ENCODE data around the gene ATOSB.

The ATOSB gene

GRCh38 chr9:35097573-35097972 is 18.1 kb downstream of the ATOSB start:
- Histone ChIP-seq H3K27ac (ENCODE audit: low read length) (no peak overlapping the region), H3K4me3 (ENCODE audit: low read depth in 1 of 2, low read length in 2 of 2) (no peak overlapping the region), H3K36me3 (ENCODE audit: insufficient read depth, low read length) (peaks cover 42% of the 10 kb centered on the region), H3K27me3 (ENCODE audit: insufficient read depth, low read length, poor library complexity) (no peaks in the 10 kb centered on the region), H3K4me1 (ENCODE audit: insufficient read depth, low read length) (peaks cover 37% of the 10 kb centered on the region), H3K4me2 (ENCODE audit: insufficient read depth, low read length) (no peak overlapping the region), H2AFZ (ENCODE audit: low read depth, low read length) (no peak overlapping the region), H3K79me2 (ENCODE audit: insufficient read depth, low read length) (peaks cover 31% of the 10 kb centered on the region), H3K9me3 (ENCODE audit: insufficient read depth, low read length, severe bottlenecking) (no peaks in the 10 kb centered on the region), H4K20me1 (ENCODE audit: insufficient read depth, low read length) (no peaks in the 10 kb centered on the region), H3K9ac (ENCODE audit: low read depth, low read length) (no peak overlapping the region)
- DNase-seq (no peak), ATAC-seq (ENCODE audit: insufficient read depth, low read depth) (no peak)
- no peak for TF ChIP-seq EZH2 (IDR thresholded peaks at IDR 0.05; ENCODE audit: borderline replicate concordance, low read depth, low read length, severe bottlenecking)
- TF ChIP-seq CTCF (IDR thresholded peaks at IDR 0.05; ENCODE audit: borderline replicate concordance, extremely low read depth, low read length, poor library complexity, severe bottlenecking): no peak

- peak within 1 kb of the TSS; percentile 96 for H2AFZ ChIP-seq (ENCODE audit: low read depth, low read length)
Observed at GRCh38 chr9:35096035-35096849, 19.4 kb downstream of the ATOSB start, which contains the start of gene PIGO. TSS of gene PIGO (minus strand) at chr9:35096591. CDS start at chr9:35095565, 1,026 bp downstream.

GRCh38 chr9:35091536-35091935 is 24.1 kb downstream of the ATOSB start:
- no peak overlapping the region for H2AFZ ChIP-seq (ENCODE audit: low read depth, low read length)
- H3K27ac ChIP-seq (ENCODE audit: low read length): no peak overlapping the region
- no peaks in the 10 kb centered on the region for H3K9me3 ChIP-seq (ENCODE audit: insufficient read depth, low read length, severe bottlenecking)
- ATAC-seq (ENCODE audit: insufficient read depth, low read depth): no peak
- H3K79me2 ChIP-seq (ENCODE audit: insufficient read depth, low read length): peaks cover 20% of the 10 kb centered on the region
- no peak for DNase-seq
- no peak overlapping the region for H3K9ac ChIP-seq (ENCODE audit: low read depth, low read length)
- no peak overlapping the region for H3K4me2 ChIP-seq (ENCODE audit: insufficient read depth, low read length)
- TF ChIP-seq EZH2 (IDR thresholded peaks at IDR 0.05; ENCODE audit: borderline replicate concordance, low read depth, low read length, severe bottlenecking): no peak
- TF ChIP-seq CTCF (IDR thresholded peaks at IDR 0.05; ENCODE audit: borderline replicate concordance, extremely low read depth, low read length, poor library complexity, severe bottlenecking): no peak
- peaks cover 72% of the 10 kb centered on the region for H3K36me3 ChIP-seq (ENCODE audit: insufficient read depth, low read length)
- no peak overlapping the region for H3K4me3 ChIP-seq (ENCODE audit: low read depth in 1 of 2, low read length in 2 of 2)
- H3K27me3 ChIP-seq (ENCODE audit: insufficient read depth, low read length, poor library complexity): no peaks in the 10 kb centered on the region
- no peaks in the 10 kb centered on the region for H4K20me1 ChIP-seq (ENCODE audit: insufficient read depth, low read length)
- peaks cover 18% of the 10 kb centered on the region for H3K4me1 ChIP-seq (ENCODE audit: insufficient read depth, low read length)

More at GRCh38 chr9:35096035-35096849, 19.4 kb downstream of the ATOSB start, which contains the start of gene PIGO:
- Histone ChIP-seq H4K20me1 (ENCODE audit: insufficient read depth, low read length) (no peaks in the 10 kb centered on the region), H3K9ac (ENCODE audit: low read depth, low read length) (peak within 1 kb of the TSS; percentile 97), H3K27ac (ENCODE audit: low read length) (peak within 1 kb of the TSS; percentile 98), H3K36me3 (ENCODE audit: insufficient read depth, low read length) (peaks cover 48% of the 10 kb centered on the region), H3K9me3 (ENCODE audit: insufficient read depth, low read length, severe bottlenecking) (no peaks in the 10 kb centered on the region), H3K27me3 (ENCODE audit: insufficient read depth, low read length, poor library complexity) (no peaks in the 10 kb centered on the region), H3K4me3 (ENCODE audit: low read depth in 1 of 2, low read length in 2 of 2) (peak within 1 kb of the TSS; percentile 75 to 97), H3K79me2 (ENCODE audit: insufficient read depth, low read length) (peaks cover 20% of the 10 kb centered on the region), H3K4me2 (ENCODE audit: insufficient read depth, low read length) (peak within 1 kb of the TSS; percentile 82), H3K4me1 (ENCODE audit: insufficient read depth, low read length) (peaks cover 24% of the 10 kb centered on the region)
- TF ChIP-seq CTCF (IDR thresholded peaks at IDR 0.05; ENCODE audit: borderline replicate concordance, extremely low read depth, low read length, poor library complexity, severe bottlenecking) (peak; percentile 81), EZH2 (IDR thresholded peaks at IDR 0.05; ENCODE audit: borderline replicate concordance, low read depth, low read length, severe bottlenecking) (no peak)
- peak; percentile 93 for ATAC-seq (ENCODE audit: insufficient read depth, low read depth)
- peak; percentile 88 for DNase-seq
